Progenitor cell of endocrine pancreas (in vitro differentiated cells): ENCODE data around the gene BCAS3. TPM values are rescaled to one million over a fixed set of nuclear protein-coding genes. Genes with fewer than 3 reads are reported as not detected.
"Not testable (repeated sequence)": the region's sequence is repeated elsewhere in the genome, so short reads cannot be mapped to it uniquely, and the experiment has no call there.

Experiments
- DNase-seq: peaks from one replicate; pipeline ENCODE4 v3.0.0; 2021; ENCODE audit warnings: low spot score; ENCODE audit not compliant: unreplicated experiment
- H3K27ac Mint-ChIP-seq: 2 replicates; pipeline ENCODE4 v1.8.0; 2021; ENCODE audit warnings: mild to moderate bottlenecking, moderate library complexity, mixed read lengths
- H3K27me3 Mint-ChIP-seq: 2 replicates; pipeline ENCODE4 v1.8.0; 2021; ENCODE audit warnings: mixed read lengths
- H3K36me3 Mint-ChIP-seq: 2 replicates; pipeline ENCODE4 v1.8.0; 2022; ENCODE audit warnings: mixed read lengths; ENCODE audit not compliant: insufficient read depth
- H3K4me1 Mint-ChIP-seq: 2 replicates; pipeline ENCODE4 v1.8.0; 2021; ENCODE audit warnings: low read depth, mixed read lengths
- H3K4me3 Mint-ChIP-seq: 2 replicates; pipeline ENCODE4 v1.8.0; 2021; ENCODE audit warnings: low read depth, mild to moderate bottlenecking, moderate library complexity, mixed read lengths
- H3K9me3 Mint-ChIP-seq: 2 replicates; pipeline ENCODE4 v1.8.0; 2021; ENCODE audit warnings: low read depth, mixed read lengths
- CTCF ChIP-seq: fragments of 200-600 bp; sonication (generic); IDR thresholded peaks from one replicate; pipeline ENCODE4 v1.5.0; 2021; ENCODE audit warnings: antibody characterized with exemption, mild to moderate bottlenecking; ENCODE audit not compliant: unreplicated experiment
- total RNA-seq: library from RNA; stranded (reverse); gene quantifications from 2 replicates; pipeline ENCODE4 v1.2.1, GENCODE V29; 2021

BCAS3 gene
- total RNA-seq, 1 donor from 2014 or later = 36.1 TPM

- Mint-ChIP-seq H3K36me3 (peaks cover 4% of the 10 kb centered on the region), H3K9me3 (no peaks in the 10 kb centered on the region), H3K4me3 (no peak overlapping the region), H3K27me3 (no peaks in the 10 kb centered on the region), H3K4me1 (peaks cover 15% of the 10 kb centered on the region), H3K27ac (no peak overlapping the region)
- TF ChIP-seq CTCF = no peak
- no peak for DNase-seq
Observed at GRCh38 chr17:61240851-61241468, 563.3 kb downstream of the BCAS3 start.

GRCh38 chr17:61244988-61245387, 567.3 kb downstream of the BCAS3 start:
- not testable (repeated sequence) for H3K9me3 Mint-ChIP-seq, H3K36me3 Mint-ChIP-seq, H3K4me1 Mint-ChIP-seq, H3K27me3 Mint-ChIP-seq, DNase-seq, H3K4me3 Mint-ChIP-seq, H3K27ac Mint-ChIP-seq

- DNase-seq = no peak
- Mint-ChIP-seq H3K4me3 (no peak overlapping the region), H3K9me3 (no peaks in the 10 kb centered on the region), H3K27me3 (no peaks in the 10 kb centered on the region), H3K27ac (no peak overlapping the region), H3K4me1 (peaks cover 4% of the 10 kb centered on the region), H3K36me3 (no peaks in the 10 kb centered on the region)
- no peak for TF ChIP-seq CTCF
Observed at GRCh38 chr17:61245706-61246135, 568.1 kb downstream of the BCAS3 start.

- Mint-ChIP-seq H3K36me3 (no peaks in the 10 kb centered on the region), H3K9me3 (no peaks in the 10 kb centered on the region), H3K27ac (no peak overlapping the region), H3K4me3 (no peak overlapping the region), H3K27me3 (no peaks in the 10 kb centered on the region), H3K4me1 (peaks cover 4% of the 10 kb centered on the region)
- TF ChIP-seq CTCF = no peak
- no peak for DNase-seq
Observed at GRCh38 chr17:61247439-61247838, 569.8 kb downstream of the BCAS3 start.

- DNase-seq = no peak
- Mint-ChIP-seq H3K27me3 (no peaks in the 10 kb centered on the region), H3K4me3 (no peak overlapping the region), H3K9me3 (no peaks in the 10 kb centered on the region), H3K27ac (no peak overlapping the region), H3K36me3 (no peaks in the 10 kb centered on the region), H3K4me1 (peaks cover 4% of the 10 kb centered on the region)
- TF ChIP-seq CTCF = no peak
Observed at GRCh38 chr17:61248399-61248798, 570.7 kb downstream of the BCAS3 start.

GRCh38 chr17:61249649-61250299, 572.1 kb downstream of the BCAS3 start:
- peaks cover 6% of the 10 kb centered on the region for H3K4me1 Mint-ChIP-seq
- no peaks in the 10 kb centered on the region for H3K36me3 Mint-ChIP-seq
- H3K4me3 Mint-ChIP-seq = no peak overlapping the region
- no peak for DNase-seq
- no peak for TF ChIP-seq CTCF
- no peak overlapping the region for H3K27ac Mint-ChIP-seq
- H3K27me3 Mint-ChIP-seq = no peaks in the 10 kb centered on the region
- no peaks in the 10 kb centered on the region for H3K9me3 Mint-ChIP-seq
